SK-N-SH (cell line): ENCODE results near the gene PCK2. TPM values are rescaled to one million over a fixed set of nuclear protein-coding genes. Genes with fewer than 3 reads are reported as not detected.
A peak's percentile ranks its signal among the peaks of the same experiment; 100 is the strongest.

Source experiments
- CTCF ChIA-PET: fragments of 300-600, 350-600 bp; formaldehyde crosslinking; extraction: SDS; loops from one replicate; lab custom pipeline; 2021; lab: Yijun Ruan, JAX
- POLR2A ChIA-PET: fragments of 350-600 bp; sonication (Branson Sonifier 250); formaldehyde crosslinking; extraction: SDS; loops from one replicate; lab custom pipeline; 2020; ENCODE audit warnings: antibody characterized with exemption, inconsistent platforms; lab: Yijun Ruan, JAX
- DNase-seq: peaks from one replicate; pipeline ENCODE4 v3.0.0; 2012
- H2AFZ ChIP-seq: fragments of 200-600 bp; sonication (generic); 2 replicates; pipeline ENCODE4 v1.8.1; 2016; ENCODE audit warnings: antibody characterized with exemption, mild to moderate bottlenecking, low read depth
- H3F3A ChIP-seq: fragments of 200-600 bp; sonication (generic); replicated peaks from 2 replicates; pipeline ENCODE3; 2016; ENCODE audit warnings: antibody characterized with exemption, mild to moderate bottlenecking; ENCODE audit not compliant: insufficient read depth
- H3K27ac ChIP-seq, 2 experiments: fragments of 200-500 bp in 1 of 2; fragments of 200-600 bp in 1 of 2; sonication (Bioruptor generic) in 1 of 2; sonication (generic), shearing (Covaris generic) in 1 of 2; 2 replicates each; pipeline versions ENCODE4 v1.5.1 to v1.6.1; 2014 to 2016; ENCODE audit warnings: low read depth in 2 of 2, inconsistent platforms in 1 of 2, low read length in 1 of 2, mild to moderate bottlenecking in 1 of 2, mixed read lengths in 1 of 2
- H3K27me3 ChIP-seq: fragments of 200-600 bp; sonication (generic), shearing (Covaris generic); 2 replicates; pipeline ENCODE4 v1.6.1; 2016; ENCODE audit warnings: mixed run types; ENCODE audit not compliant: insufficient read depth
- H3K36me3 ChIP-seq, 2 experiments: fragments of 200-500 bp in 1 of 2; fragments of 200-600 bp in 1 of 2; sonication (Bioruptor generic) in 1 of 2; sonication (generic) in 1 of 2; replicated peaks in 1 of 2; 2 replicates each; pipeline versions ENCODE3 to v1.5.1; 2014 to 2016; ENCODE audit warnings: low read length in 1 of 2, mild to moderate bottlenecking in 1 of 2; ENCODE audit not compliant: insufficient read depth in 2 of 2, control insufficient read depth in 1 of 2
- H3K4me1 ChIP-seq, 2 experiments: fragments of 200-500 bp in 1 of 2; fragments of 200-600 bp in 1 of 2; sonication (Bioruptor generic) in 1 of 2; sonication (generic), shearing (Covaris generic) in 1 of 2; 2 replicates each; pipeline versions ENCODE4 v1.5.1 to v1.6.1; 2014 to 2016; ENCODE audit warnings: low read depth in 1 of 2, low read length in 1 of 2, mixed run types in 1 of 2; ENCODE audit not compliant: insufficient read depth in 2 of 2, control insufficient read depth in 1 of 2
- H3K4me2 ChIP-seq: fragments of 200-600 bp; sonication (generic), shearing (Covaris generic); 2 replicates; pipeline ENCODE4 v1.6.1; 2017; ENCODE audit warnings: mixed run types
- H3K4me3 ChIP-seq, 2 experiments: fragments of 200-500 bp in 1 of 2; fragments of 200-600 bp in 1 of 2; sonication (Bioruptor generic) in 1 of 2; sonication (generic), shearing (Covaris generic) in 1 of 2; 2 replicates each; pipeline versions ENCODE4 v1.5.1 to v1.8.1; 2014 to 2016; ENCODE audit warnings: low read depth in 2 of 2, inconsistent platforms in 1 of 2, low read length in 1 of 2, mild to moderate bottlenecking in 1 of 2, mixed read lengths in 1 of 2, moderate library complexity in 1 of 2
- H3K79me2 ChIP-seq: fragments of 200-600 bp; sonication (generic); 2 replicates; pipeline ENCODE4 v1.8.1; 2017; ENCODE audit warnings: mild to moderate bottlenecking; ENCODE audit not compliant: insufficient read depth
- H3K9ac ChIP-seq: fragments of 200-600 bp; sonication (generic); 2 replicates; pipeline ENCODE4 v1.6.1; 2017; ENCODE audit warnings: mixed run types
- H3K9me2 ChIP-seq: fragments of 200-600 bp; sonication (generic); 2 replicates; pipeline ENCODE4 v1.6.1; 2017; ENCODE audit warnings: mixed run types
- H3K9me3 ChIP-seq: fragments of 200-600 bp; sonication (generic); 2 replicates; pipeline ENCODE4 v1.6.1; 2017; ENCODE audit warnings: mixed run types, mild to moderate bottlenecking, moderate library complexity
- H4K20me1 ChIP-seq: fragments of 200-600 bp; sonication (generic); 2 replicates; pipeline ENCODE4 v1.6.1; 2017; ENCODE audit warnings: mild to moderate bottlenecking, mixed run types; ENCODE audit not compliant: insufficient read depth
- CTCF ChIP-seq: fragments of 200-600 bp; sonication (generic); IDR thresholded peaks from 2 replicates; pipeline ENCODE4 v1.6.1; 2017; ENCODE audit warnings: antibody characterized with exemption, mild to moderate bottlenecking, moderate library complexity
- ELF1 ChIP-seq: IDR thresholded peaks from 2 replicates; pipeline ENCODE4 v1.4.0; 2012
- EP300 ChIP-seq, 2 experiments: IDR thresholded peaks; 2 replicates each; pipeline versions ENCODE4 v1.4.0 to v1.6.1; 2012; ENCODE audit warnings: borderline replicate concordance in 1 of 2, low read depth in 1 of 2, low read length in 1 of 2
- EZH2phosphoT487 ChIP-seq: fragments of 200-600 bp; sonication (generic); IDR thresholded peaks from 2 replicates; pipeline ENCODE4 v1.6.1; 2017; ENCODE audit warnings: low read depth, mixed run types, mild to moderate bottlenecking, antibody characterized with exemption, moderate library complexity, borderline replicate concordance
- FOXJ3 ChIP-seq: sonication (generic); formaldehyde crosslinking; IDR thresholded peaks from 2 replicates; pipeline ENCODE4 v1.5.1; 2020; ENCODE audit warnings: mild to moderate bottlenecking, missing genetic modification reagents
- IRF3 ChIP-seq: fragments of 150-350 bp; IDR thresholded peaks from 2 replicates; pipeline ENCODE4 v1.6.1; 2016; ENCODE audit warnings: mild to moderate bottlenecking, low read depth, low read length
- JUND ChIP-seq: IDR thresholded peaks from 2 replicates; pipeline ENCODE4 v1.4.0; 2012
- MEF2A ChIP-seq: IDR thresholded peaks from 2 replicates; pipeline ENCODE4 v1.4.0; 2012; ENCODE audit warnings: low read depth, borderline replicate concordance
- NFIC ChIP-seq: IDR thresholded peaks from 2 replicates; pipeline ENCODE4 v1.4.0; 2012; ENCODE audit warnings: borderline replicate concordance
- NRF1 ChIP-seq: IDR thresholded peaks from 2 replicates; pipeline ENCODE4 v1.6.1; 2012; ENCODE audit warnings: low read depth, mild to moderate bottlenecking, low read length
- RAD21 ChIP-seq: IDR thresholded peaks from 2 replicates; pipeline ENCODE4 v1.6.1; 2012; ENCODE audit warnings: mild to moderate bottlenecking, low read length
- REST ChIP-seq: IDR thresholded peaks from 2 replicates; pipeline ENCODE4 v1.6.1; 2012; ENCODE audit warnings: mild to moderate bottlenecking, low read depth, low read length, moderate library complexity
- RFX5 ChIP-seq: IDR thresholded peaks from 2 replicates; pipeline ENCODE4 v1.6.1; 2012; ENCODE audit warnings: mild to moderate bottlenecking, improper control_type of control experiment, low read length
- SIN3A ChIP-seq: IDR thresholded peaks from 2 replicates; pipeline ENCODE4 v1.6.1; 2012; ENCODE audit warnings: low read depth, mild to moderate bottlenecking, low read length, moderate library complexity, borderline replicate concordance
- SMC3 ChIP-seq: IDR thresholded peaks from 2 replicates; pipeline ENCODE4 v1.6.1; 2012; ENCODE audit warnings: low read depth, low read length, improper control_type of control experiment
- TAF1 ChIP-seq: IDR thresholded peaks from 2 replicates; pipeline ENCODE4 v1.6.1; 2012; ENCODE audit warnings: low read depth, mild to moderate bottlenecking, low read length, moderate library complexity, borderline replicate concordance
- TCF12 ChIP-seq: IDR thresholded peaks from 2 replicates; pipeline ENCODE4 v1.4.0; 2012
- TEAD4 ChIP-seq: IDR thresholded peaks from 2 replicates; pipeline ENCODE4 v1.4.0; 2012; ENCODE audit warnings: mild to moderate bottlenecking, borderline replicate concordance; ENCODE audit not compliant: insufficient read depth
- YY1 ChIP-seq: IDR thresholded peaks from 2 replicates; pipeline ENCODE4 v1.4.0; 2012; ENCODE audit warnings: low read depth, mild to moderate bottlenecking
- WGBS: methylation state at CpG from one replicate; pipeline ENCODE4 v1.1.6; 2017; ENCODE audit warnings: low lambda C conversion rate; 5-methylcytosine and 5-hydroxymethylcytosine counted together
- polyA plus RNA-seq, 3 experiments: library from polyadenylated mRNA; depleted of rRNA; stranded (reverse); fragments of >200 nt; gene quantifications; 2 replicates each; pipeline ENCODE4 v1.2.3, GENCODE V29; 2012

The PCK2 gene
- polyA plus RNA-seq, 1 of the 3 experiments (the other 2 are of a cell fraction), result 16.6 TPM

- TF ChIP-seq IRF3, result peak; percentile 69
- TF ChIP-seq NFIC, result no peak
Observed at GRCh38 chr14:24141097-24141880, 47.2 kb downstream of the PCK2 start, which contains the start of gene EMC9 (continued).

GRCh38 chr14:24143511-24143910 is 49.4 kb downstream of the PCK2 start:
- H3K4me3 ChIP-seq, result no peak overlapping the region
- no peaks in the 10 kb centered on the region for H3K27me3 ChIP-seq
- no peak overlapping the region for H3K9ac ChIP-seq
- no peak overlapping the region for H3K4me2 ChIP-seq
- DNase-seq, result no peak
- no peaks in the 10 kb centered on the region for H3K9me3 ChIP-seq
- no peak overlapping the region for H2AFZ ChIP-seq
- H3F3A ChIP-seq, result peaks cover 20% of the 10 kb centered on the region
- 86% methylated on average over 2 of the region's 2 CpGs for WGBS
- ChIA-PET CTCF (interaction anchor here (0.9 kb wide), 1 partner anchor 35 kb away, joined by 4 read pairs; no protein-coding TSS in a partner anchor), POLR2A (no interaction called here)
- no peaks in the 10 kb centered on the region for H3K9me2 ChIP-seq
- no peak overlapping the region for H3K27ac ChIP-seq
- H4K20me1 ChIP-seq, result peaks cover 4% of the 10 kb centered on the region; the same call in 1 of the 2 replicates
- H3K36me3 ChIP-seq, result peaks cover 24 to 33% of the 10 kb centered on the region in 2 experiments
- H3K4me1 ChIP-seq, result peaks cover 14 to 32% of the 10 kb centered on the region in 2 experiments
- TF ChIP-seq EP300 (IDR thresholded peaks at IDR 0.05; ENCODE audit: borderline replicate concordance in 1 of 2, low read depth in 1 of 2, low read length in 1 of 2) (no peak), MEF2A (no peak), RFX5 (no peak), TEAD4 (no peak), RAD21 (no peak), SIN3A (no peak), EZH2phosphoT487 (no peak), TAF1 (no peak), TCF12 (no peak), JUND (no peak), REST (no peak), NRF1 (no peak), NFIC (no peak), SMC3 (no peak), ELF1 (no peak), IRF3 (no peak), CTCF (no peak), YY1 (no peak), FOXJ3 (no peak)
- H3K79me2 ChIP-seq, result peaks cover 67% of the 10 kb centered on the region
